Measurements from ENCODE around the gene TRUB2.
"Not testable (repeated sequence)": the region's sequence is repeated elsewhere in the genome, so short reads cannot be mapped to it uniquely, and the experiment has no call there.

Gene TRUB2

GRCh38 chr9:128297221-128297773 lies 24.9 kb downstream of the TRUB2 start:
- no peak for DNase-seq

GRCh38 chr9:128296340-128297220 lies 25.7 kb downstream of the TRUB2 start:
- DNase-seq: no peak

- no peak for DNase-seq
Observed at GRCh38 chr9:128294142-128294541, 28.1 kb downstream of the TRUB2 start.

GRCh38 chr9:128293091-128293490 lies 29.2 kb downstream of the TRUB2 start:
- no peak for DNase-seq

GRCh38 chr9:128292009-128292408 lies 30.2 kb downstream of the TRUB2 start:
- DNase-seq: no peak

DNA sequence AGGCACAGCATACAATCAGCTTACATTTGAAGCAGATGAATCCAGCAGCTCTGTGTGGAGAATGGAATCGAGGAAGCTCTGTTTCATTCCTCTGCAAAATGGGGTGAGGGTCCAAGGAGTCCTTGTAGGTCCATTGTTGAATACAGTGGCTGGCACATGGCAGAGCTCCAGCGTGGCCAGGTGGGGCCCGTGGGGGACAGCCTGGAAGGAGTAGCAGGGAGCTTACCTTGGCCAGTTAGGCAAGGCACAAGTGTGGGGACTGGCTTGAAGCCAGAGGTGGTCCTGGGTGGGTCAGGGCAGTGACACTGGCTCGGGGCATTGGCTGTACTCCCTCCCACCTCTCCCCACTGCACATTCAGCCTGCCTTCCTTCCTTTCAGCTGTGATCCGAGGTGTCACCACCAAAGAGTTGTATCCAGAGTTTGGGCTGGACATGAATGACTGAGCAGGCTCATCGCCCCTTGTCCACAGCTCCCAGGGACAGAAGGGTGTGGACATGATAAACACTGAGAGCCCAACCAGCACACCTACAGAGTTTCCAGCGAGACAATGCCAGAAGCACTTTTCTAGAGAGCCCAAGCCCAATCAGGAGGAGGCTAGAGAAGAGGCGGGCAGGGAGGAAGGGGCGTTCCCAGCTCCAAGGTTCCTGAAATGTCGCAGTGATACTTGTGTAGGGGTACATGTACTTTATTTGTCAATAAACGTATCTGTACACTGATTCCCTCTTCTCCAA lies 33.8 kb downstream of the TRUB2 start:
- no peak for DNase-seq

GRCh38 chr9:128286440-128286839 lies 35.8 kb downstream of the TRUB2 start:
- no peak for DNase-seq

- DNase-seq: no peak
Observed at GRCh38 chr9:128285033-128285784, 37.0 kb downstream of the TRUB2 start.

GRCh38 chr9:128282500-128282899 lies 39.7 kb downstream of the TRUB2 start:
- DNase-seq: no peak

GRCh38 chr9:128280084-128280622 lies 42.1 kb downstream of the TRUB2 start:
- no peak for DNase-seq

- not testable (repeated sequence) for DNase-seq
Observed at GRCh38 chr9:128279088-128280073, 42.9 kb downstream of the TRUB2 start.

DNA sequence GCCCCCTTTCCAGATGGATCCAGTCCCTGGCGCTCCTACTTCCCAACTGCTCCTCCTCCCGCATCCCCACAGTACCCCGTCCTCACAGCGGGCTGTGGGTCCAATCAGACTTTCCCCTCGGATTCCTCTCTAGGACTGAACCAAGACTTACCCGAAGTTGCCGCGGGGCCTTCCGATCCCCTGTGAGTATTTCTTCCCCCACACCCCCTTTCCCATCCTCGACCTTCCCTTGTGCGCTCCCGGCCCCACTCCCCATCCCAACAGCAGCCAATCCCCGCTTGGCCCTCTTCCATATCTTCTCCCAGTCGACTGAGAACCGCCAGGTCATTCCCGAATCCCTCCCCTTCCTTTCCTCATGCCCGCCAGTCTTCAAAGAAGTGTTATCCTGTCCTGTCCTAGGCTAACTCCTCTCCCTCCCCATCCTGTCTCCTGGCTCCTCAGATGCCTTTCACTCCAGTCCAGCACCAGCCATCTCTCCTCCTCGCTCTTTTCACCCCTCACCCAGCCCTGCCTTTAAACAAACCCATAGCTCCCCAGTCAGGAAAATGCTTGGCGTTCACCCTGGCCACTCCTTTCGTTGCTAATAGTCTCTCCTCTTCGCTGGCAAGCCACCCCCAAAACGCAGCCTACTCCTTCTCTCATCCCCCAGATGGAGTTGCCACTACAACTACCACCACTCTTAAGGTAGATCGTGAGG lies 45.5 kb downstream of the TRUB2 start:
- DNase-seq: no peak

GRCh38 chr9:128276008-128276573 lies 46.2 kb downstream of the TRUB2 start, which contains the start of gene SWI5:
Gene SWI5, plus strand, starts transcription at chr9:128276276.
- DNase-seq: peak; percentile 64

DNA sequence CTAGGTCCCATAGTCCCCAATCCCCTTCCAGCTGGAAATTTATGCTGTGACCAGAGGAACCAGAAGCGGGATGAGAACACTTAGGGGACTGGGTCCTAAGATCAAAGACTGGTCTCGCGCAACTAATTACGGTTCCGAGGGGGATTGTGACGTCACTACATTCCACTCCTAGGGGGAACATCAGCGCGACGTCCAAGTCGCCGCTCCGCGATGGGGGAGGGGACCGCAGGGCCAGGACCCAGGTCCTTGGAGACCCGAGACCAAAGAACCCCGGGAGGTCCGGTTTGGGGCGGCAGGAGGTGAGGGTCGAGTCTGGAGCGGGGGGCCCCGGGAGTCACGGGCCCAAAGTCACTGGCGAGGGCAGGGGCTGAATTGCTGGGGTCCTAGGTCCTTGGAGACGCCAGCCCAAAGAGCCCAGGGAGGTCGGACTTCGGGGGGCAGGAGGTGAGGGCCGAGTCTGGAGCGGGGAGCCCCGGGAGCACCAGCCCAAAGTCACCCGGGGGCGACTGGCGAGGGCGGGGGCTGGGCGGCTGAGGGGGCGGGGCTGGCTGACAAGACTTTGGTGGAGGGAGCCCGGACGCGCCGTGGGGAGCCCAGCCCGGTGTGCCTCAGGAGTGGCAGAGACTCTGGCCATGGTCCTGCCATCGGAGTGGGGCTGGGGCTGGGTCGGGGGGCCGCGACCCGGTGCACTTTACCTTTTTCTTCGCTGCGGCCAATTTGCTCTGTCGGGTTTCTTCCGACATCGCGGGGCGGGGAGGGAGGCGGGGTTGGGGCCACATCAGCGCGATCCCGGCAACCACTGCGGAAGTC lies 46.8 kb downstream of the TRUB2 start, which contains the start of gene GOLGA2:
Gene GOLGA2 (minus strand): TSS at position 810 of the 810 bp plus-strand sequence. CDS start 31 bp downstream, at position 779.
- no peak for DNase-seq

DNA sequence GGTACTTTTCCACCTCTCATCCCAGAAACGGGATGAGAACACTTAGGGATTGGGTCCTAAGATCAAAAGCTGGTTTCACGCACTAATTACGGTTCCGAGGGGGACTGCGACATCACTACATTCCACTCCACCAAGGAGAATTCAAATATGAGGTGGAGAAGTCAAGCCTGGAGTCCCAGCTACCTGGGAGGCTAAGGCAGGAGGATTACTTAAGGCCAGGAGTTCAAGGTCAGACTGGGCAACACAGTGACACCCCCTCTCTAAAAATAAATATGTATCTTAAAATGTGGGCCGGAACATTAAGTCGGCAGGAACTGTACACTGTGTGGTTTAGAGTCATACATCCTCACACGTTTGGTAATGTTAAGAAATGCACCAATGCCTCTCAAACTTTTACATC lies 48.0 kb downstream of the TRUB2 start:
- DNase-seq: no peak

DNA sequence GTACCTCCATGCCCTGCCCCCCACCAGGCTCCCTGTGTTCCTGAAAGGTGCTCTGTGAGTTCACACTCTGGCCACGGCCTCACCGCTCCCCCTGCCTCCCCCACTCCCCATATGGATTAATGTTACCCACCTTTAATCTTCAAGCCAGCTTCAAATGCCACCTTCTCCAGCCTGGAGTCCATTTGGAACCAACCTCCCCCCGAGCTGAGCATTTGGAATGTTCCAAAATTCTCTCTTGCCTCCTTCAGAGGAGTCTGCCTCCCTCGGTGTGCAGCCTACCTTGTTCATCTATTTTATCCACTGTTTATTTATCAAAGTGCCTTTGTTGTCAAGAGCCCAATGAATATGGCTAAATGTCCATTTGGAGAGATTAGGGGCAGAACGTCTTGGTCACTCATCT lies 50.7 kb downstream of the TRUB2 start:
- DNase-seq: no peak

GRCh38 chr9:128271112-128271511 lies 51.1 kb downstream of the TRUB2 start:
- DNase-seq: no peak

DNA sequence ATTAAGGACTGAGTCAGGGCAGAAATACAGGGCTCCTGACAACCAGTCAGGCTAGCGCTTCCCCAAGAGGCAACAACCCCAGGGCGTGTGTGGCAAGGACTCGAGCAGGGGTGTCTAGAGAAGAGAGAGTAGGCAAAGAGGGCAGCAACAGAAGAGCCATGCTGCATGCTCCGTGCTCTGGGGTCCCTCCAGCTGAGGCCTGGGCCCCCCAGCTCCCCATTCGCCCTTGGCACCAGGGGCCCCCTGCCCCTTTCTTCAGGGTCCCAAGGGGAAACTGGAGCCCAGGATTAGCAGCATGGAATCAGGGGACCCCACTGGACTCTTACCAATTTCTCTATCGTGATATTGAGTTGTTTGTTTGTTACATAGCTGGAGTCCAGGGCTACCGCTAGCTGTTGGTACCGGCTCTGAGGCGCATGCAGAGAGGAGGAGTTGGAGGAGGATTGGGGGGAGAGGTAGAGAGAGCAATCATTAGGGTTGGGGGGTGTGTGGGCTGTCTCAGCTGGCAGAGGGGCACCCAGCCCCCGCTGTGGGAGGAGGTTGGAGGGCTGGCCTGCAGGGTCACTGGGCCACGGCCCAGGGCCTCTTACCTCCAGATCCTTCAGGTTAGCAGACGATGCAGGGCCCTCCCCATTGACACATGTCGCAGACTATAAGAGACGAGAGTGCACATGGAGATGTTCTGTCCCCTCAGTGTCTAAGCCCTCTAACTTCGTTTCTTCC lies 55.2 kb downstream of the TRUB2 start:
- DNase-seq: no peak

Measured in NCI-H187 treated with DMSO at 0.1 percent for 48 hours (cell line).